NCI-H526 treated with DMSO at 0.1 percent for 48 hours (cell line): Measurements from ENCODE around the gene DHCR24.

Experiments
- DNase-seq: peaks from one replicate; lab custom pipeline; 2025; lab: John Stamatoyannopoulos, UW

DHCR24 gene

GRCh38 chr1:54864460-54865208 is 22.4 kb downstream of the DHCR24 start:
- DNase-seq, result no peak

- no peak for DNase-seq
Observed at GRCh38 chr1:54863267-54863665, 23.7 kb downstream of the DHCR24 start.

DNA sequence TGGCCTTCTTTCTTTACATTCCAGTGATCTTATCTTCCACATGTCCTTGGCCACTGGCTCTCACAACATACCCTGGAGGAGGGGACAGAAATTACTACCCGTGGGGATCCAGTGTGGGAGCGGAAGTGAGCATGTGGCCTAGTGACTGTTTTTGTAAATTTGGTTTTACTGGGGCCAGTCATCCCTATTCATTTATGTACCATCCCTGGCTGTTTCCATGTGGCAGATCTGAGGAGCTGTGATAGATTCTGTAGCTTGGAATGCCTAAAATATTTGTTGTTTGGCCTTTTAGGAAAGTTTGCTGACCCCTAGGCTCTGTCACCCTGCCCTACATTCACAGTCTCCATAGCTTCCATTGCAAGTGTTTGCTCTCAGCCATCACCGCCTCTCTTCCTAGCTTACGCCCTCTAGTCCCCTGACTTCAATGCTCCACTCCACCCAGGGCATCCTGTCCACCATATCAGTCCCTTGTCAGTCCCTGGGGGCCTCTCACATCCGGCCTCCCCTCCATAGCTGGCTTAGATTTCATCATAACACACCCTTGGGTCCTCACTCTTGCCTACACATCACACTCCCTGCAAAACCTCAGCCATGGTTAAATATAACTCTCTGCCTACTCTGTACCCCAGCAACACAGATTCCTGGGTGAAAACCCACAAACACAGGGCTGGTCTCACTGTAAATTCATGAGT is 25.8 kb downstream of the DHCR24 start:
- DNase-seq, result no peak

DNA sequence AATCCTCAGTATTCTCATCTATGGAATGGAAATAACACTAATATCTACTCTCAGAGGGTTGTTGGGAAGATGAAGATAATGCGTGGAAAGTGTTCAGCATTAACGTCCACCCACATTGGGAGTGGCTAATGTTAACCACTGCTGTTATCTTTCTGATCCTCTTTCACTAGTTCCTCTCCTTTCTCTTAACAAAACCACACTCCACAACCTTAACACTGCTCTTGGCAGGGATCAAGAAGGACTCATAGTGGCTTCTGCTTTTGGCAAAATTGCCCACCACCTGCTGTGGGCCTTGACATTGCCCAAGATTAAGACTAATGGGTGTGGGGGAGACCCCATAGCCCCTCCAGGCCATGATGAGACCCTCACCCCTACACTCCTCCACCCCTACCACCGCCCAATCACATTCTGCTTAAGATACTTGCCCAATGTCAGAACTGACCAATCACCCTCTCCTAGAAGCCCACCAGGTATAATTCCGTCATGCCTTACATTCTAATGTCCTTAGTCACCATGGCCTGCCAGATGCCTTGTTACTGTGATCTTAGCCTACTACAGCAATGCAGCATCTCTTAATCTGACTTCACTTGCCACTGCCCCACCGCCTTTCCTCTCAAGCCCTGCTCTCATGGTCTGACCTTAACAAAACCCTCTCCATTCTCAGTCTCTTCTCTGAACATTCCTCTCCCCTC is 27.1 kb downstream of the DHCR24 start:
- DNase-seq, result no peak

GRCh38 chr1:54857746-54858561 is 29.0 kb downstream of the DHCR24 start:
- no peak for DNase-seq

GRCh38 chr1:54857141-54857540 is 29.9 kb downstream of the DHCR24 start:
- no peak for DNase-seq

- no peak for DNase-seq
Observed at GRCh38 chr1:54854381-54855020, 32.5 kb downstream of the DHCR24 start.

DNA sequence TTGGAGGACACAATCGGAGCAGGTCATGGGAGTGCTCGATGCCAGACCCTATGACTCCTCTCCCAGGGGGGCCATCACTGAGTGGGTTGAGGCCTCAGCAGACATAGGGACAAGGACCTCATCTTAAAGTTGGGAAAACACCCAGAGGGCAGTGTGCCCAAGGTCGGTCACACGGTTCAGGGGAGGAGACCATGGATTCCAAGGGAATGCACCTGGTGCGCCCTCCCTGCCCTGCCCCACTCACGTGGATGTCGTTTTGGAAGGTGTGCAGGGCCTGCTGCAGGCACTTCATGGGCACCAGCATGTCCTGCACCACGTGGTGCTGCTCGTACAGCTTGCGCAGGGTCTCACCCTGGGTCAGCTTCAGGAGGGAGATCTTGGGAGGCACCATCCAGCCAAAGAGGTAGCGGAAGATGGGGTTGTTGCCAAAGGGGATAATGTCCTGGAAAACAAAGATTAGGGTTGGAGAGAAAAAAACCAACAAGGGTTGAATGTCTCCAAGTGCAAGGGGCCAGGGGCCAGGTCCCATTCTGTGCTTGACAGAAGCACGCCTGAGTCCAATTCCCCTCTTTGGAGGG is 33.1 kb downstream of the DHCR24 start:
- DNase-seq, result no peak

GRCh38 chr1:54853096-54853792 is 33.8 kb downstream of the DHCR24 start:
- no peak for DNase-seq

- no peak for DNase-seq
Observed at GRCh38 chr1:54851936-54852524, 35.0 kb downstream of the DHCR24 start.

GRCh38 chr1:54851406-54851805 is 35.6 kb downstream of the DHCR24 start:
- DNase-seq, result no peak

- DNase-seq, result no peak
Observed at GRCh38 chr1:54850737-54851136, 36.3 kb downstream of the DHCR24 start.

GRCh38 chr1:54850069-54850730 is 36.8 kb downstream of the DHCR24 start:
- DNase-seq, result no peak

- DNase-seq, result no peak
Observed at GRCh38 chr1:54849219-54850068, 37.6 kb downstream of the DHCR24 start.

DNA sequence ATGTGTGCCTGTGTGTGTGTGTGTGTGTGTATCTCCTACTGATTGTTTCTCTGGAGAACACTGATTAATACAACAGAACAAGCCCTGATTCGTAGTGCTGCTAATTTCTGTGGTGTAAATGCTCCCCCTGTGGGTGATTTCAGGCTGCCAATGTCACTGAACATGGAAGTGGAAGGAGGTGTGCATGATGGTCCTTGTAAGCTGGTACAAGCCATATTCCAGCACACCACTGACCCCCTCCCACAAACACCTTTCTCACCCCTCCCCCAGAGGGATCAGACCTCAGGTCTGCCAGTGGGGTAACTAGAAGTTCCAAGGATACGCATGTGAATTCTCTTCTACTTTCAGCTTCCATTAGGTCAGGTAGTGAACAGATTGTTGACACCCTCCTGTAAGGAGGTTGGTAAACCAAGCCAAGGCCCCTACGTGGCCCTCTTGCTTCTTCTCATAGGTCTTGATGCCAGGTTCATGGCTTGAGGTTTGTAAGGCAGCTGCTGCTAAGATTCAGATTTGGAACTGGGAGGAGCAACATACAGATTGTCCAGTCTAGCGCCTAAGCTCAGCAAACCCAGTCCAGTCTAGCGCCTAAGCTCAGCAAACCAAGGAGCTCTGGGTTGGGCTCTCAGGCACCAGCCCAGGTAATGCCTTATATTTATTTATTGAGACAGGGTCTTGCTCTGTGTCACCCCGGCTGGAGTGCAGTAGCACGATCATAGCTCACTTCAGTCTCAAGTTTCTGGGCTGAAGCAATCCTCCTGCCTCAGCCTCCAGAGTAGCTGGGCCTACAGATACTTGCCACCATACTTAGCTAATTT is 38.7 kb downstream of the DHCR24 start:
- no peak for DNase-seq

DNA sequence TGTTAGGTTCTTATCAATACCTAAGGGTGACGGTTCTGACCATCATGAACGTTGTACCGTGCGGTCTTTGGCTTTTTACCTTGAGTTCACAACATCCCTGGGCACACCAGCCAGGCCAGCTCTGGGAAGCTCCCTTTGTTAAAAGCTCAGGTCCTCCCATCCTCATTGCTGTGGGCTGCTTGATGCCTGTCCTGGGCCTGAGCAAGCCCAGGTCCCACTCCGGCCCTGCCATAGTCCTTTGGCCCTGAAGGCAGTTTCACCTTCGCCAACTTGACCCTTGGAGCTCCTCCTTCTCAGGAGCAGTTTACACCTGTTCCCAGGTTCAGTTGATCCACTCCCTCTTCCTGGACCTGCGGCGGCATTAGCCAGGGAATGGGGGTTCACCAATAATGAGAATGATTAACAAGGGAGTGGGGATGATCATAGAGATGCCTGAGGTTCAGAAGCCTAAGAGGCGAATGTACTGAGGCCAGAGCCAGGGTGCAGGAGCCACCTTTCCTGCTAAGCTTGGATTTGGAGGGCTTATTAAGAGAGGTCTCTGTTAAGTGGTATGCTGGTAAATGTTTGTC is 40.2 kb downstream of the DHCR24 start:
- DNase-seq, result no peak

GRCh38 chr1:54846301-54846700 is 40.7 kb downstream of the DHCR24 start:
- DNase-seq, result no peak

DNA sequence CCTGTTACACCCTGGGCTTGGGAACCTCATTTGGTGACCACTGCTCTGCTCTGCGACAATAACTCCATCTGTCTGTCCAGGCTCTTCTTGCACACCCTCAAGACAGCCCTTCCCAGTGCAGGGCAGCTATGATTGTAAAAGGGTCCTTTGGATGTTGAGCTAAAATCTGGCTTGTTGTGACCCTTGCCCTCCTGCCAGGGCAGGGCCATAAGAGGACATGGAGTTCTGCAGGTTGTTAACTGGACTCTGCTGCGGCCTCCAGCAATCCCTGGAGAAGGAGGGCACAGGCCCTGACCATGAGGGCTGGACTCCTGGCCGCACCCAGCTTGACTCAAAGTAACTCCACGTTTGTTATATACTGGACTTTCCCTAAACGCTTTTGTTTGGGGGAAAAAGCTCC is 41.2 kb downstream of the DHCR24 start:
- DNase-seq, result no peak
